Peyer's patch (tissue), 4 donors: ENCODE data around the gene C2orf68. TPM values are rescaled to one million over a fixed set of nuclear protein-coding genes. Genes with fewer than 3 reads are reported as not detected.

ENCODE experiments used
- DNase-seq, 3 donors: peaks; one replicate each; pipeline ENCODE4 v3.0.0-alpha.2; 2017 to 2019
- H3K27ac ChIP-seq, 4 donors: fragments of 200-600 bp; sonication (generic); one replicate each; pipeline ENCODE4 v1.5.1; 2016 to 2019
- H3K27me3 ChIP-seq, 2 donors: fragments of 200-600 bp; sonication (generic); one replicate each; pipeline ENCODE4 v1.5.1; 2019
- H3K36me3 ChIP-seq, 3 donors: fragments of 200-600 bp; sonication (generic); one replicate each; pipeline ENCODE4 v1.5.1; 2016 to 2019
- H3K4me1 ChIP-seq, 4 donors: fragments of 200-600 bp; sonication (generic); one replicate each; pipeline ENCODE4 v1.5.1; 2016 to 2019
- H3K4me3 ChIP-seq, 4 donors: fragments of 200-600 bp; sonication (generic); 1 replicate in 3 of 4; 2 replicates in 1 of 4; pipeline ENCODE4 v1.5.1; 2016 to 2019; ENCODE audit warnings: mild to moderate bottlenecking in 1 of 4
- H3K9me3 ChIP-seq, 4 donors: fragments of 200-600 bp; sonication (generic); one replicate each; pipeline ENCODE4 v1.5.1; 2016 to 2019; ENCODE audit warnings: mild to moderate bottlenecking in 1 of 4
- CTCF ChIP-seq, 6 experiments: fragments of 450-650 bp in 4 of 6; fragments of 200-600 bp in 2 of 6; sonication (generic) in 1 of 6; IDR thresholded peaks; one replicate each; pipeline ENCODE4 v1.5.1; 2017 to 2019; ENCODE audit warnings: antibody characterized with exemption in 6 of 6, mild to moderate bottlenecking in 3 of 6, moderate library complexity in 1 of 6
- POLR2A ChIP-seq, 2 donors: fragments of 450-650 bp; IDR thresholded peaks; one replicate each; pipeline ENCODE4 v1.5.1; 2017; ENCODE audit warnings: antibody characterized with exemption in 2 of 2, mild to moderate bottlenecking in 2 of 2, moderate library complexity in 2 of 2
- total RNA-seq, 4 donors: library from RNA; depleted of rRNA; stranded (reverse); fragments of >200 nt; gene quantifications; one replicate each; pipeline ENCODE4 v1.1.0, GENCODE V29; 2016

C2orf68 gene
- total RNA-seq, 4 donors from 2014 or later: 20.5 to 34.0 (median 25.9) TPM

- peaks cover 0 to 10% (median 0%) of the 10 kb centered on the region in 3 donors for H3K36me3 ChIP-seq
- TF ChIP-seq CTCF (IDR thresholded peaks at IDR 0.05): no peak
- TF ChIP-seq POLR2A (IDR thresholded peaks at IDR 0.05): peak in 1 of 2 donors; percentile 56
- H3K27me3 ChIP-seq: no peaks in the 10 kb centered on the region
- H3K27ac ChIP-seq: peak overlapping the region; percentile 68 to 99 (median 90)
- H3K4me3 ChIP-seq: peak overlapping the region; percentile 44 to 79 (median 68)
- peaks cover 6 to 58% (median 14%) of the 10 kb centered on the region in 4 donors for H3K4me1 ChIP-seq
- no peaks in the 10 kb centered on the region for H3K9me3 ChIP-seq
- peak in 2 of 3 donors; percentile 70 to 83 for DNase-seq
These were observed 26.7 kb downstream of the C2orf68 start for GRCh38 chr2:85584857-85585780.

DNA sequence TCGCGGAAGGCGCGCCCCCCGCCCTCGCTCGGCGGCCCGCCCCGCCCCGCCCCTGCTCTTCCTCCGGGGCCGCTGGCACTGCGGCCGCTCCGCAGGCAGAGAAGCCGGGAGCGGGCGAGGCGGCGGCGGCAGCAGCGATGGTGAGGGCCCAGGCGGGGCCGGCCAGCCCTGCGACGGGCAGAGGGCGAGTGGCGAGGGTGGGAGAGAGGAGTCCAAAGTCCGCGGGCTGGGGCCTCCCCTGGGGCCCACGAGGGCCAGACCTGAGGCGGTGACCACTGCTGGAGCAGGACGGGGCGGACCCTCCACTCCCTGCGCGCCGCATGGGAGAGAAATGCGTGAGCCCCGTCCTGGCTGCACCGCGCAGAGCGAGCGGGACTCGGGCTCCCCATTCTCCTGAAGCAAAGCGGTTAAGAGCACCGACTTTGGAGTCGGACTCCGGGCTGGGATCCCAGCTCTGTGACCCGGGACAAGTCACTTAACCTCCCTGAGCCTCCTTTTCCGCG is 27.5 kb downstream of the C2orf68 start, which contains the start of gene VAMP5:
Gene VAMP5, plus strand, starts transcription at position 78 of the 503 bp plus-strand sequence. Its CDS starts 60 bp downstream, at position 138.
- Histone ChIP-seq H3K36me3 (peaks cover 0 to 10% (median 0%) of the 10 kb centered on the region in 3 donors), H3K27me3 (no peaks in the 10 kb centered on the region), H3K4me1 (peaks cover 6 to 59% (median 14%) of the 10 kb centered on the region in 4 donors), H3K27ac (peak within 1 kb of the TSS; percentile 68 to 99 (median 90)), H3K9me3 (no peaks in the 10 kb centered on the region), H3K4me3 (peak within 1 kb of the TSS; percentile 44 to 79 (median 68))
- TF ChIP-seq CTCF (IDR thresholded peaks at IDR 0.05) (no peak), POLR2A (IDR thresholded peaks at IDR 0.05) (peak; percentile 10 to 19)
- DNase-seq: peak in 2 of 3 donors; percentile 73 to 85

GRCh38 chr2:85583667-85584353 is 28.1 kb downstream of the C2orf68 start:
- TF ChIP-seq POLR2A (IDR thresholded peaks at IDR 0.05) (no peak), CTCF (IDR thresholded peaks at IDR 0.05) (no peak)
- DNase-seq: peak in 1 of 3 donors; percentile 40
- Histone ChIP-seq H3K27ac (peak overlapping the region; percentile 68 to 99 (median 90)), H3K27me3 (no peaks in the 10 kb centered on the region), H3K4me1 (peaks cover 9 to 60% (median 14%) of the 10 kb centered on the region in 4 donors), H3K36me3 (peaks cover 0 to 10% (median 0%) of the 10 kb centered on the region in 3 donors), H3K4me3 (peak overlapping the region; percentile 44 to 79 (median 68)), H3K9me3 (no peaks in the 10 kb centered on the region)

DNA sequence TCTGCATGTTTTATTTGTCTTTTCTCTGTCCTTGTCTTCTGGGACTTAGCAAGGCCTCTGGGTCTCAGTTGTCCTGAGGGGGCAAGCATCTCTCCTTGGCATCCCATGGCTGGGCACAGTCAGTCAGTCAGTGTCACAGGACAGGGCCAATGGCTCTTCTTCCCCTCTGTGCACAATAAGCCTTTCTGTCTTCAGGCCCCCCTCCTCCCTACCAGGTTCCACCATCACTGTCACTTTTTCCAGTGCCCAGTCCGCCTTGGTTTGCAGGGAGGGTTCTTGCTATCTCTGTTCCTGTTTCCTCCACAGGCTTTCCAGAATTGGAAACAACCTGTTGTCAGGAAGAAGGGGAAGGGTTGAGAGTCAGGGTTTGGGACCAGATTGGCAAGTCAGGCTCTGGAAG is 29.4 kb downstream of the C2orf68 start:
- H3K9me3 ChIP-seq: no peaks in the 10 kb centered on the region
- H3K4me1 ChIP-seq: peaks cover 9 to 63% (median 14%) of the 10 kb centered on the region in 4 donors
- H3K4me3 ChIP-seq: no peak overlapping the region
- no peak overlapping the region for H3K27ac ChIP-seq
- H3K36me3 ChIP-seq: peaks cover 0 to 10% (median 0%) of the 10 kb centered on the region in 3 donors
- TF ChIP-seq CTCF (IDR thresholded peaks at IDR 0.05) (no peak), POLR2A (IDR thresholded peaks at IDR 0.05) (no peak)
- no peaks in the 10 kb centered on the region for H3K27me3 ChIP-seq
- no peak for DNase-seq

GRCh38 chr2:85580206-85580605 is 31.7 kb downstream of the C2orf68 start:
- Histone ChIP-seq H3K36me3 (peaks cover 0 to 10% (median 0%) of the 10 kb centered on the region in 3 donors), H3K4me3 (no peak overlapping the region), H3K27ac (peak overlapping the region in 1 of 4 donors; percentile 4), H3K9me3 (no peaks in the 10 kb centered on the region), H3K4me1 (peaks cover 5 to 51% (median 9%) of the 10 kb centered on the region in 4 donors), H3K27me3 (no peaks in the 10 kb centered on the region)
- TF ChIP-seq CTCF (IDR thresholded peaks at IDR 0.05): no peak
- no peak for DNase-seq
